Epithelial cell of prostate (primary cell): ENCODE measurements around the gene CAD.
A peak's percentile ranks its signal among the peaks of the same experiment; 100 is the strongest.
"Not testable (repeated sequence)": the region's sequence is repeated elsewhere in the genome, so short reads cannot be mapped to it uniquely, and the experiment has no call there.

ENCODE experiments used
- DNase-seq: peaks from one replicate; pipeline ENCODE4 v3.0.0-alpha.2; 2011; ENCODE audit warnings: low read depth, low spot score
- H3K27ac ChIP-seq: fragments of 450-650 bp; 2 replicates; pipeline ENCODE4 v1.5.1; 2017; ENCODE audit warnings: mild to moderate bottlenecking

The CAD gene

DNA sequence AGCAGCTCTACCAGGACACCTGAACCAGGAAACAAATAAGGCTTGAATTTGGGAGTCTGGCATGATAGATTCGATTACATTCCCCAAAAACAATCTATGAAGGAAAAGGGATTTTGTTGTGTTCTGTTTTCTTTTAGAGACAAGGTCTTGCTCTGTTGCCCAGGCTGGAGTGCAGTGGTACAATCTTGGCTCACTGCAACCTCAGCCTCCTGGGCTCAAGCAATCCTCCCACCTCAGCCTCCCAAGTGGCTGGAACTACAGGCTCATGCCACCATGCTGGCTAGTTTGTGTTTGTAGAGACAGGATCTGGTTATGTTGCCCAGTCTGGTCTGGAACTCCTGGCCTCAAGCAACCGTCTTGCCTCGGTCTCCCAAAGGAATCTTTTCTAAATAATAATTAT, 19.1 kb upstream of the CAD start:
- H3K27ac ChIP-seq, DNase-seq: not testable (repeated sequence)

GRCh38 chr2:27198627-27199026, 18.5 kb upstream of the CAD start:
- H3K27ac ChIP-seq = no peak overlapping the region
- DNase-seq = no peak

GRCh38 chr2:27199241-27199640, 17.9 kb upstream of the CAD start:
- DNase-seq = no peak
- H3K27ac ChIP-seq = no peak overlapping the region

- no peak overlapping the region for H3K27ac ChIP-seq
These were observed 15.5 kb upstream of the CAD start for GRCh38 chr2:27201675-27202074.

DNA sequence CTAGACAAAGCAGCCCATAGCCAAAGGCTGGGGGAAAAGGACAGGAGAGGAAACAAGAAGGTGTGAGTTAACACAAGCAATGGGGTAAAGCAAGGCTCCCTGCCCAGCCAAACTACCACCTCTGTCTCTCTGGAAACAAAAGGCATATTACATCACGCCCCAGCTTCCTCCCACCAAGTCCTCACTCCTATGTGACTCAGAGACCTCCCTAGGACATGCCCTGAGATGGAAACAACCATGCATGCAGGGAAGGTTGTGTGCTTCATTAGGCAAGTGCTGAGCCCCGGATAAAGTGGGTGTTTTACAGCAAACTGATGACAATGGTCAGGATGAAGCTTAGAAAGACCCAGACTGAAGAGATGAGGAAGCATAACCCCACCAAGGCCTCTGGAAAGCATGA, 14.3 kb upstream of the CAD start:
- H3K27ac ChIP-seq = no peak overlapping the region
- no peak for DNase-seq

More at GRCh38 chr2:27201675-27202074, 15.5 kb upstream of the CAD start:
- DNase-seq = no peak

GRCh38 chr2:27203741-27204140, 13.4 kb upstream of the CAD start:
- no peak overlapping the region for H3K27ac ChIP-seq
- no peak for DNase-seq

GRCh38 chr2:27204566-27204965, 12.6 kb upstream of the CAD start:
- H3K27ac ChIP-seq = no peak overlapping the region
- DNase-seq = no peak

GRCh38 chr2:27205206-27205605, 12.0 kb upstream of the CAD start:
- no peak overlapping the region for H3K27ac ChIP-seq
- DNase-seq = no peak

GRCh38 chr2:27206346-27206745, 10.8 kb upstream of the CAD start:
- H3K27ac ChIP-seq = no peak overlapping the region
- DNase-seq = no peak

DNA sequence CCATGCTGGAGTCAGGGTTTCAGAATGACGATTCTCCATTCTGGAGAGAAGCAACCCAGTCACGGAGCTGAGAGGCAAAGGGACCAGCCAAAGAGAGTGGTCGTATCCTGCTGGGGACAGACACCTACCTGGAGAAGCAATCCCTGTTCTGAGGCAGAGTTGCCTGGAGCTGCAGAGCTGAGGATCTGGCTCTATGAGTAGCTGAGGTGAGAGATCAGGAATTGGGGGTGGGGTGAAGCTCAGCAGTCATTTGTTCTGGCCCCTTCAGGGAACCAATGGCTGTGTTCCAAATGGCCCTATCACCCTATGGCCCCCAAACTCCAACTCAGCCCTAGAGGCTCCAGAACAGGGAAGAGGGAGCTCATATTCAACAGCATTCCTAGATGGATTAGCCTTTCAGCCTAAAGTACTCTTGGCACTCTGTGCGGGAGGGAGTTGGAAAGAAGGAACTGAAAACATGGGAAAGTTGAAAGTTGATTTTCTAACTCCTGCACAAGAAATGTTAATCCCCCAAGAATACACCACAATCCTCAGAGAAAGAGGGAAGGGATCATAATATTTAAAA, 8.6 kb upstream of the CAD start:
- H3K27ac ChIP-seq = no peak overlapping the region
- no peak for DNase-seq

- no peak overlapping the region for H3K27ac ChIP-seq
- DNase-seq = no peak
These were observed 7.4 kb upstream of the CAD start for GRCh38 chr2:27209621-27210401.

DNA sequence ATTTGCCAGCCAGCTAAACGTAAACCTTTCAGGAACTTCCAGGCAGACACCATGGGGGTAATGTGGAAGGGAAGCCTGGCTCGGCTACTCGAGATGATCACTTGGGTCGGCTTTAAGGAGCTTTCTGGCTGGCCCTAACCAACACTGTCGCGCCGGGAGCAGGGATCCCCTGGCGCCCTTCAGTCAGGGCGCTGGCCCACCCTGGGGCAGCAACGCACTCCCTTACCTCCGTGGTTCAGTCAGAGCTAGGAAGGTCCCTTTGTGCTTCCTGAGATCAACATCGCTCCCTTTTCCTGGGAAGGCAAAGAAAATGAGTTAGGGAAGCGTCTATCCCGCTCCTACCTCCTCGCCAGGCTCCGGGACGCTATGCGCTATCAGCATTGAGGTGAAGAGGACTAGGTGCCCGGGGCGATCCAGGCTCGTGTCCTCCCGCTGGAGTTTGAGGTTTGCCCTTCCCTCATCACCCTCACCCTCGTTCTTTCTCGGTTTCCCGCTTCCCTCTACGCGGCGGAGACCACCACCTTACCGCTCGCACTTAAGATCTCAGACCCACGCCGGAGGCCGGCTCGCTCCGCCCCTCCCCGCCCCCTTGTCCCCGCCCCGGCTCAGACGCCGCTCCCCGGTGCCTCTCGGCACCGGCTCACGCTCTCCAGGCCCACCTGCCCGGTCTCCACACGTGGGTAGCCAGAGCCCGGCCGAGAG, 5.8 kb upstream of the CAD start:
- no peak for DNase-seq
- peak overlapping the region; percentile 83 for H3K27ac ChIP-seq

GRCh38 chr2:27211943-27212625, 5.1 kb upstream of the CAD start, which contains the start of the genes ATRAID and SLC5A6:
ATRAID (plus strand) TSS chr2:27212041; CDS start chr2:27212369, 328 bp downstream.
SLC5A6 (minus strand) TSS chr2:27212268; CDS start chr2:27207650, 4,618 bp downstream.
- H3K27ac ChIP-seq = peak within 1 kb of the TSS; percentile 83
- DNase-seq = peak; percentile 29

GRCh38 chr2:27212626-27213471, 4.3 kb upstream of the CAD start:
- H3K27ac ChIP-seq = peak overlapping the region; percentile 83
- no peak for DNase-seq

DNA sequence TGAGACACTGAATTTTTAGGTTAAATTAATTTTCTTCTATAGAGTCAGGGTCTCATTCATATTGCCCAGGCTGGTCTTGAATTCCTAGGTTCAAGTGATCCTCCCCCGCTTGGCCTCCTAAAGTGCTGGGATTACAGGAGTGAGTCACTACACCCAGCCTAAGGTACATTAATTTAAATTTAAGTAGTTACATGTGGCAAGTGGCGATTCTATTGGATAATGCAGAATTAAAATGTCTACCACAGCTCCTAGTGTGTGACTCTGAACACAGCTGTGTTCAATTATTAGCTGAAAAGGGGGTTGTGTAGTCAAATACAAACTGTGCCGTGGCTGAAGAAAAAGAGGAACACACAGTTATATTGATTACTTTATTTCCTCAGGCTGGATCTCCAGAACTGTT, 2.2 kb upstream of the CAD start:
- H3K27ac ChIP-seq = no peak overlapping the region
- DNase-seq = no peak

DNA sequence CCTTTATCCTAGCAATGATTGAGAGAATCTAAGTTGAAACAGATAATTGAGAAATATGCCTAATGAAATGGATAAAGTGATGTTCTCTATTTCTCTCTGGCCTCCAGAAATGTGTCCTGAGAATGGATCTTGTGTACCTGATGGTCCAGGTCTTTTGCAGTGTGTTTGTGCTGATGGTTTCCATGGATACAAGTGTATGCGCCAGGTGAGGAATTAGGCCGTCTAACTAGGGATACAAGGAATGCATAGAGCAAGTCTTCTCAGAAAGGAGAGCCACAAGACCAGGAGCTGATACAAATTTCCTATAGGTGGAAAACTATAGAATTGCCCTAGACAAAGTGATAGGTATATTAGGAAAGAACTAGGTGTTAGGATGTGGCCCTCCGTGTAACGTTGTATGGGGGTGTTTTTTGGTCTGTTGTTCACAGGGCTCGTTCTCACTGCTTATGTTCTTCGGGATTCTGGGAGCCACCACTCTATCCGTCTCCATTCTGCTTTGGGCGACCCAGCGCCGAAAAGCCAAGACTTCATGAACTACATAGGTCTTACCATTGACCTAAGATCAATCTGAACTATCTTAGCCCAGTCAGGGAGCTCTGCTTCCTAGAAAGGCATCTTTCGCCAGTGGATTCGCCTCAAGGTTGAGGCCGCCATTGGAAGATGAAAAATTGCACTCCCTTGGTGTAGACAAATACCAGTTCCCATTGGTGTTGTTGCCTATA, 592 bp upstream of the CAD start:
- no peak for DNase-seq
- peak overlapping the region; percentile 43 for H3K27ac ChIP-seq

DNA sequence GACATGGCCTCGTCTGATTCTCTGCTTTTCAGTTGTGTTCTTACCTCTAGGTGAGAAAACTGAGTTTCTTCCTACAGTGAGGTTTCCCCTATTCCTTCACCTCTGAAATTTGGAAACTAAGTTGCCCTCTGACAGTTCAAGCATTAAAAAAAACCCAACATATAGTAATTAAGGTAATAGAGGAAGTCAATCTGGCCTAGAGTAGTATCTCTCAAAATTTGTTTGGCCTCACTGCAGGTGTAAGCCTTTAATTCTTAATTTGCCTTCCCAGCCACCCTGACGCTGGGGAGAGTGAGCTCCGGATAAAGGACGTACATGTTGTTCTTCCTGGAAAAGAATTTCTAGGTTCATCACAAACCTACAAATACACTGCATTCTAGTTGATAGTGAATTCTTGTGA, 1.4 kb downstream of the CAD start:
- H3K27ac ChIP-seq = no peak overlapping the region
- no peak for DNase-seq

GRCh38 chr2:27219091-27219490, 1.9 kb downstream of the CAD start:
- no peak for DNase-seq
- H3K27ac ChIP-seq = no peak overlapping the region

GRCh38 chr2:27220091-27220490, 2.9 kb downstream of the CAD start:
- DNase-seq = no peak
- H3K27ac ChIP-seq = no peak overlapping the region
